Inflammatory macrophage treated with lipopolysaccharide for 1 hour (primary cell): ENCODE results near the gene VWCE.
"Not testable (repeated sequence)": the region's sequence is repeated elsewhere in the genome, so short reads cannot be mapped to it uniquely, and the experiment has no call there.

Source experiments
- DNase-seq, 2 donors: peaks; one replicate each; pipeline ENCODE4 v3.0.0-alpha.2; 2020 to 2022

The VWCE gene

GRCh38 chr11:61250796-61251765 lies 44.0 kb downstream of the VWCE start:
- DNase-seq = not testable (repeated sequence)

GRCh38 chr11:61249201-61249600 lies 45.9 kb downstream of the VWCE start:
- not testable (repeated sequence) for DNase-seq

- not testable (repeated sequence) for DNase-seq
Measured at GRCh38 chr11:61248071-61248470, 47.0 kb downstream of the VWCE start.

- DNase-seq = not testable (repeated sequence)
Measured at GRCh38 chr11:61245284-61245964, 49.7 kb downstream of the VWCE start.

- DNase-seq = not testable (repeated sequence)
Measured at GRCh38 chr11:61241526-61241925, 53.6 kb downstream of the VWCE start.

GRCh38 chr11:61240875-61241274 lies 54.2 kb downstream of the VWCE start, which contains the start of gene PGA5:
Gene PGA5 (plus strand): TSS chr11:61241175. CDS start chr11:61241227, 52 bp downstream.
- DNase-seq = not testable (repeated sequence)

GRCh38 chr11:61240288-61240687 lies 54.8 kb downstream of the VWCE start:
- DNase-seq = not testable (repeated sequence)

GRCh38 chr11:61237130-61237529 lies 58.0 kb downstream of the VWCE start:
- not testable (repeated sequence) for DNase-seq

GRCh38 chr11:61232548-61233145 lies 62.5 kb downstream of the VWCE start:
- not testable (repeated sequence) for DNase-seq

GRCh38 chr11:61231585-61231984 lies 63.5 kb downstream of the VWCE start:
- DNase-seq = not testable (repeated sequence)

GRCh38 chr11:61231033-61231432 lies 64.1 kb downstream of the VWCE start:
- not testable (repeated sequence) for DNase-seq

GRCh38 chr11:61229458-61229857 lies 65.7 kb downstream of the VWCE start:
- not testable (repeated sequence) for DNase-seq

- not testable (repeated sequence) for DNase-seq
Measured at GRCh38 chr11:61226457-61227137, 68.5 kb downstream of the VWCE start.

- DNase-seq = not testable (repeated sequence)
Measured at GRCh38 chr11:61222692-61223091, 72.4 kb downstream of the VWCE start.

GRCh38 chr11:61222047-61222446 lies 73.1 kb downstream of the VWCE start, which contains the start of gene PGA4:
Gene PGA4 (plus strand): TSS chr11:61222347. CDS start chr11:61222401, 54 bp downstream.
- DNase-seq = not testable (repeated sequence)

GRCh38 chr11:61219016-61219415 lies 76.1 kb downstream of the VWCE start:
- DNase-seq = not testable (repeated sequence)

GRCh38 chr11:61218306-61218705 lies 76.8 kb downstream of the VWCE start:
- DNase-seq = not testable (repeated sequence)

- DNase-seq = not testable (repeated sequence)
Measured at GRCh38 chr11:61213711-61214324, 81.3 kb downstream of the VWCE start.

GRCh38 chr11:61212202-61212601 lies 82.9 kb downstream of the VWCE start:
- not testable (repeated sequence) for DNase-seq

- not testable (repeated sequence) for DNase-seq
Measured at GRCh38 chr11:61211327-61211952, 83.7 kb downstream of the VWCE start.

GRCh38 chr11:61210629-61211028 lies 84.5 kb downstream of the VWCE start:
- not testable (repeated sequence) for DNase-seq
